Right lobe of liver (tissue), 4 donors: ENCODE measurements around the gene TNFAIP8.

Experiments
- CTCF ChIP-seq, 4 donors: fragments of 200-600 bp in 3 of 4; fragments of 450-650 bp in 1 of 4; IDR thresholded peaks; one replicate each; pipeline versions ENCODE4 v1.5.1 to v1.8.0; 2016 to 2022; ENCODE audit warnings: antibody characterized with exemption in 4 of 4, mild to moderate bottlenecking in 2 of 4
- POLR2A ChIP-seq: fragments of 450-650 bp; IDR thresholded peaks from one replicate; pipeline ENCODE4 v1.6.1; 2017; ENCODE audit warnings: antibody characterized with exemption, mild to moderate bottlenecking
- donor health status: DM: no; HTN: no; CAD: no.
- donor health status: DM: no; HTN: no; CAD: no.
- donor health status: DM: no; HTN: yes; CAD: no.

DNA sequence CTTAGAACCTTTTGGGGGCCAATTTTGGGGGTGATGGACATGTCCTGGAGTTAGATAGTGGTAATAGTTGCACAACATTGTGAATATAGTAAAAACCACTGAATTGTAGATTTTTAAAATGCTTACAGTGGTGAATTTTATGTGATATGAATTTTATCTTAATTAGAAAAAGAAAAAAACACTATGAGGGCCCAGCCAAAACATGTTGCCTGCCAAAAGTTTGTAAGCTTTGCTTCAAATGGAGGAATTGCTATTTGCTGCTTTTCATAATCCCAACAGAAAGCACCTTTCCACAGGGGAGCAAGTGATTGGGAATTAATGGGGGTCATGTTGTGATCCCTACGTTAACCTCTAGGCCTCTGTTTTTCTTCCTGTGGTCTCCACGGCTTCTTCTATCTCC is 19.1 kb downstream of the TNFAIP8 start:
- TF ChIP-seq CTCF (IDR thresholded peaks at IDR 0.05) (no peak), POLR2A (no peak)
